Spleen (tissue), 11 donors: Measurements from ENCODE around the gene HDAC4. TPM values are rescaled to one million over a fixed set of nuclear protein-coding genes. Genes with fewer than 3 reads are reported as not detected.

Experiments used
- DNase-seq: peaks from one replicate; pipeline ENCODE4 v3.0.0-alpha.2; 2020
- H3K27ac ChIP-seq, 8 donors: fragments of 200-600 bp; sonication (generic) in 7 of 8; 1 replicate in 4 of 8; 2 replicates in 4 of 8; pipeline versions ENCODE4 v1.5.0 to v1.8.0; 2016 to 2021; ENCODE audit warnings: inconsistent platforms in 4 of 8, mild to moderate bottlenecking in 4 of 8, moderate library complexity in 1 of 8
- H3K27me3 ChIP-seq, 7 donors: fragments of 200-600 bp; sonication (generic) in 6 of 7; replicated peaks in 1 of 7; 1 replicate in 4 of 7; 2 replicates in 3 of 7; pipeline versions ENCODE4 v1.5.0 to v1.8.0; 2016 to 2021; ENCODE audit warnings: inconsistent platforms in 3 of 7, mild to moderate bottlenecking in 1 of 7
- H3K36me3 ChIP-seq, 6 donors: fragments of 200-600 bp; sonication (generic) in 5 of 6; 1 replicate in 4 of 6; 2 replicates in 2 of 6; pipeline versions ENCODE4 v1.5.0 to v1.8.0; 2016 to 2021; ENCODE audit warnings: inconsistent platforms in 2 of 6
- H3K4me1 ChIP-seq, 6 donors: fragments of 200-600 bp; sonication (generic) in 5 of 6; 1 replicate in 3 of 6; 2 replicates in 3 of 6; pipeline versions ENCODE4 v1.5.0 to v1.8.0; 2016 to 2021; ENCODE audit warnings: inconsistent platforms in 3 of 6
- H3K4me3 ChIP-seq, 8 donors: fragments of 200-600 bp; sonication (generic) in 7 of 8; 1 replicate in 4 of 8; 2 replicates in 4 of 8; pipeline versions ENCODE4 v1.5.0 to v1.8.0; 2016 to 2021; ENCODE audit warnings: inconsistent platforms in 4 of 8, mild to moderate bottlenecking in 4 of 8, moderate library complexity in 2 of 8
- H3K9me3 ChIP-seq, 8 donors: fragments of 200-600 bp; sonication (generic) in 7 of 8; 1 replicate in 4 of 8; 2 replicates in 4 of 8; pipeline versions ENCODE4 v1.5.0 to v1.8.0; 2016 to 2021; ENCODE audit warnings: inconsistent platforms in 4 of 8
- CTCF ChIP-seq, 11 experiments: fragments of 200-600 bp in 7 of 11; fragments of 450-650 bp in 4 of 11; sonication (generic) in 4 of 11; IDR thresholded peaks in 8 of 11; conservative IDR thresholded peaks in 3 of 11; 1 replicate in 7 of 11; 2 replicates in 4 of 11; pipeline versions ENCODE4 v1.4.0 to v1.8.0; 2016 to 2021; ENCODE audit warnings: antibody characterized with exemption in 11 of 11, inconsistent platforms in 4 of 11, mild to moderate bottlenecking in 1 of 11
- POLR2A ChIP-seq, 3 donors: fragments of 450-650 bp; IDR thresholded peaks; one replicate each; pipeline ENCODE4 v1.5.1; 2017; ENCODE audit warnings: antibody characterized with exemption in 3 of 3, mild to moderate bottlenecking in 1 of 3
- POLR2AphosphoS5 ChIP-seq, 3 donors: sonication (generic); formaldehyde crosslinking; IDR thresholded peaks; one replicate each; pipeline ENCODE4 v1.5.1; 2017; ENCODE audit warnings: antibody characterized with exemption in 3 of 3
- WGBS, 5 donors: extraction: QIAGEN DNeasy Blood & Tissue Kit in 3 of 5; methylation state at CpG; one replicate each; pipeline versions ENCODE4 v1.1.5 to v1.1.7; 2013 to 2018; 5-methylcytosine and 5-hydroxymethylcytosine counted together
- intact Hi-C: fragments of 100-400 bp; cut with DNase I; formaldehyde crosslinking; loops from one replicate; pipeline ENCODE4 v1.15.0; 2023; ENCODE audit warnings: low total_unique reads
- polyA plus RNA-seq, 3 donors: library from polyadenylated mRNA; stranded (reverse); fragments of 200-250 nt; gene quantifications; one replicate each; pipeline ENCODE4 v1.2.1, GENCODE V29; 2013
- total RNA-seq, 7 donors: library from RNA; depleted of rRNA in 3 of 7; stranded (reverse); fragments of >200 nt in 3 of 7; fragmentation: NEBNext Ultra II Directional in 4 of 7; extraction: Animal tissue kit (Norgen Biotek cat#: 25700) in 4 of 7; gene quantifications; one replicate each; pipeline versions ENCODE4 v1.1.0 to v1.2.1, GENCODE V29; 2016 to 2021
- donor health status: healthy with polysubstance abuse.
- donor health status: DM: no; HTN: no; CAD: no; lungs with moderate emphysema.
- donor health status: DM: no; HTN: no; CAD: no.
- donor health status: Bipolar disorder and iron deficiency.
- donor health status: healthy.
- donor health status: DM: no; HTN: no; CAD: no.
- donor health status: DM: yes; HTN: yes; CAD: no.

Gene HDAC4
- total and polyA plus RNA-seq, 10 donors = 3.2 to 122 (median 69.5) TPM

GRCh38 chr2:239249048-239249447 is 151.8 kb downstream of the HDAC4 start:
- TF ChIP-seq CTCF (IDR thresholded peaks at IDR 0.05 in 8 of 11, conservative IDR thresholded peaks at IDR 0.05 in 3 of 11) (no peak), POLR2AphosphoS5 (IDR thresholded peaks at IDR 0.05) (peak in 1 of 3 donors; percentile 7)
- Histone ChIP-seq H3K4me1 (peaks cover 36 to 100% (median 67%) of the 10 kb centered on the region in 6 donors), H3K27ac (peak overlapping the region in 7 of 8 donors; percentile 39 to 68 (median 48)), H3K27me3 (peaks cover 0 to 11% (median 0%) of the 10 kb centered on the region in 7 donors), H3K36me3 (peaks cover 0 to 28% (median 0%) of the 10 kb centered on the region in 6 donors), H3K4me3 (no peak overlapping the region), H3K9me3 (no peaks in the 10 kb centered on the region)
- DNase-seq = peak; percentile 76
- intact Hi-C loops = no loop called here
- WGBS, 5 donors = 88 to 95% (median 90%) methylated on average over 17 of the region's 17 CpGs

GRCh38 chr2:239247401-239248245 is 153.2 kb downstream of the HDAC4 start:
- no peaks in the 10 kb centered on the region for H3K9me3 ChIP-seq
- peak; percentile 51 for DNase-seq
- H3K4me1 ChIP-seq = peaks cover 23 to 95% (median 54%) of the 10 kb centered on the region in 6 donors

GRCh38 chr2:239246723-239247122 is 154.1 kb downstream of the HDAC4 start:
- peaks cover 0 to 28% (median 0%) of the 10 kb centered on the region in 6 donors for H3K36me3 ChIP-seq
- peaks cover 0 to 6% (median 0%) of the 10 kb centered on the region in 7 donors for H3K27me3 ChIP-seq
- peak in 1 of 3 donors; percentile 21 for TF ChIP-seq POLR2AphosphoS5 (IDR thresholded peaks at IDR 0.05)
- no peak for TF ChIP-seq POLR2A (IDR thresholded peaks at IDR 0.05)
- 80 to 94% (median 83%) methylated on average over 11 of the region's 11 CpGs for WGBS, 5 donors
- intact Hi-C loops = no loop called here
- no peaks in the 10 kb centered on the region for H3K9me3 ChIP-seq
- H3K4me3 ChIP-seq = peak overlapping the region in 1 of 8 donors; percentile 43
- H3K4me1 ChIP-seq = peaks cover 15 to 95% (median 46%) of the 10 kb centered on the region in 6 donors
- peak; percentile 25 for DNase-seq
- peak overlapping the region in 5 of 8 donors; percentile 21 to 61 (median 53) for H3K27ac ChIP-seq

More at GRCh38 chr2:239247401-239248245, 153.2 kb downstream of the HDAC4 start:
- WGBS, 5 donors = 77 to 90% (median 86%) methylated on average over 30 to 31 of the region's 31 CpGs
- Histone ChIP-seq H3K4me3 (no peak overlapping the region), H3K27me3 (peaks cover 0 to 11% (median 0%) of the 10 kb centered on the region in 7 donors), H3K27ac (no peak overlapping the region), H3K36me3 (peaks cover 0 to 28% (median 0%) of the 10 kb centered on the region in 6 donors)
- no peak for TF ChIP-seq POLR2AphosphoS5 (IDR thresholded peaks at IDR 0.05)
- intact Hi-C loops = no loop called here

GRCh38 chr2:239245872-239246721 is 154.7 kb downstream of the HDAC4 start:
- intact Hi-C loops = no loop called here
- Histone ChIP-seq H3K27me3 (peaks cover 0 to 6% (median 0%) of the 10 kb centered on the region in 7 donors), H3K4me1 (peaks cover 15 to 95% (median 46%) of the 10 kb centered on the region in 6 donors), H3K4me3 (peak overlapping the region in 3 of 8 donors; percentile 9 to 43 (median 22)), H3K9me3 (no peaks in the 10 kb centered on the region), H3K27ac (peak overlapping the region in 6 of 8 donors; percentile 21 to 61 (median 44)), H3K36me3 (peaks cover 0 to 28% (median 0%) of the 10 kb centered on the region in 6 donors)
- DNase-seq = peak; percentile 74
- TF ChIP-seq POLR2AphosphoS5 (IDR thresholded peaks at IDR 0.05) (peak in 2 of 3 donors; percentile 24 to 35), POLR2A (IDR thresholded peaks at IDR 0.05) (no peak)
- WGBS, 5 donors = 75 to 82% (median 80%) methylated on average over 37 to 41 of the region's 41 CpGs

- DNase-seq = peak; percentile 8
- 71 to 80% (median 75%) methylated on average over 5 of the region's 5 CpGs for WGBS, 5 donors
- Histone ChIP-seq H3K4me1 (peaks cover 18 to 95% (median 48%) of the 10 kb centered on the region in 6 donors), H3K4me3 (no peak overlapping the region), H3K27me3 (no peaks in the 10 kb centered on the region), H3K9me3 (no peaks in the 10 kb centered on the region), H3K27ac (no peak overlapping the region), H3K36me3 (peaks cover 0 to 28% (median 0%) of the 10 kb centered on the region in 6 donors)
- TF ChIP-seq POLR2AphosphoS5 (IDR thresholded peaks at IDR 0.05) (no peak), CTCF (IDR thresholded peaks at IDR 0.05 in 8 of 11, conservative IDR thresholded peaks at IDR 0.05 in 3 of 11) (no peak), POLR2A (IDR thresholded peaks at IDR 0.05) (no peak)
- intact Hi-C loops = no loop called here
These were observed 155.7 kb downstream of the HDAC4 start for GRCh38 chr2:239245107-239245506.
